Activated B cell treated with CpG ODN at 0.5 μM for 24 hours (primary cell): ENCODE measurements around the gene PSMF1. TPM values are rescaled to one million over a fixed set of nuclear protein-coding genes. Genes with fewer than 3 reads are reported as not detected.
A peak's percentile ranks its signal among the peaks of the same experiment; 100 is the strongest.

Source experiments
- ATAC-seq: fragments of 200-7000 bp; cut with Tn5 transposase; one replicate; pipeline ENCODE4 v1.10.0; 2021; ENCODE audit warnings: low read depth, mild to moderate bottlenecking, moderate library complexity
- CTCF ChIA-PET: fragments of 350-600 bp; sonication (Branson Sonifier 250); formaldehyde crosslinking; loops from one replicate; lab custom pipeline; 2021; ENCODE audit warnings: antibody characterized with exemption; lab: Charles Lee
- POLR2A ChIA-PET: fragments of 350-600 bp; sonication (Branson Sonifier 250); formaldehyde crosslinking; loops from one replicate; lab custom pipeline; 2021; ENCODE audit warnings: antibody characterized with exemption; lab: Charles Lee
- DNase-seq: peaks from one replicate; pipeline ENCODE4 v3.0.0; 2022
- H3K27ac Mint-ChIP-seq: one replicate; pipeline ENCODE4 v1.8.0; 2020; ENCODE audit warnings: mixed read lengths
- H3K27me3 Mint-ChIP-seq: one replicate; pipeline ENCODE4 v1.8.0; 2021; ENCODE audit warnings: mixed read lengths
- H3K36me3 Mint-ChIP-seq: one replicate; pipeline ENCODE4 v1.8.0; 2021; ENCODE audit warnings: low read depth, mixed read lengths
- H3K4me1 Mint-ChIP-seq: one replicate; pipeline ENCODE4 v1.8.0; 2021; ENCODE audit warnings: mixed read lengths
- H3K4me3 Mint-ChIP-seq: one replicate; pipeline ENCODE4 v1.8.0; 2020; ENCODE audit warnings: mild to moderate bottlenecking, mixed read lengths
- H3K9me3 Mint-ChIP-seq: one replicate; pipeline ENCODE4 v1.8.0; 2020; ENCODE audit warnings: mixed read lengths
- intact Hi-C: fragments of 100-400 bp; cut with micrococcal nuclease; formaldehyde crosslinking; loops from one replicate; pipeline ENCODE4 v1.15.1; 2024
- total RNA-seq: library from RNA; stranded (reverse); gene quantifications from 2 replicates; pipeline ENCODE4 v1.2.3, GENCODE V29; 2022
- TF ChIP-seq, protein P1 (sequence below): fragments of 200-600 bp; IDR thresholded peaks from one replicate; pipeline ENCODE4 v1.8.0; 2022; ENCODE audit warnings: antibody characterized with exemption, mild to moderate bottlenecking

PSMF1 gene
- total RNA-seq, 1 donor from 2014 or later = 130 TPM

DNA sequence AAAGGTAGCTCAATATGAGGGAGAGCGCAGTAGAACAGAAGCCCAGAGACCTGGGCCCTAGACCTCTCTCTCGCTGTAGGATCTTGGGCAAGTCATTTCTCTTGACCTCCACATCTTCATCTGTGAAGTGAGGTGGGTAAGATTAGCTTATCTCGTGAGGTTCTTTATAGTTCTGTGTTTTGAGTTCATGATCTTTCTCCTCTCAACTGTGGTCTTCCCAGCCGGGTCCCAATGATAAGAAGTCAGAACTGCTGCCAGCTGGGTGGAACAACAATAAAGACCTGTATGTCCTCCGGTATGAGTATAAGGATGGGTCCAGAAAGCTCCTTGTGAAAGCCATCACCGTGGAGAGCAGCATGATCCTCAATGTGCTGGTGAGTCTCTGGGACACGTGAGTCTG, 6.9 kb downstream of the PSMF1 start:
- ChIA-PET CTCF (interaction anchor here (2.2 kb wide), 1 partner anchor 16 kb away, joined by 8 read pairs; no protein-coding TSS in a partner anchor), POLR2A (no interaction called here)
- H3K9me3 Mint-ChIP-seq = no peaks in the 10 kb centered on the region
- H3K36me3 Mint-ChIP-seq = peaks cover 86% of the 10 kb centered on the region
- H3K4me1 Mint-ChIP-seq = peaks cover 35% of the 10 kb centered on the region
- intact Hi-C loops = no loop called here
- TF ChIP-seq, protein P1, sequence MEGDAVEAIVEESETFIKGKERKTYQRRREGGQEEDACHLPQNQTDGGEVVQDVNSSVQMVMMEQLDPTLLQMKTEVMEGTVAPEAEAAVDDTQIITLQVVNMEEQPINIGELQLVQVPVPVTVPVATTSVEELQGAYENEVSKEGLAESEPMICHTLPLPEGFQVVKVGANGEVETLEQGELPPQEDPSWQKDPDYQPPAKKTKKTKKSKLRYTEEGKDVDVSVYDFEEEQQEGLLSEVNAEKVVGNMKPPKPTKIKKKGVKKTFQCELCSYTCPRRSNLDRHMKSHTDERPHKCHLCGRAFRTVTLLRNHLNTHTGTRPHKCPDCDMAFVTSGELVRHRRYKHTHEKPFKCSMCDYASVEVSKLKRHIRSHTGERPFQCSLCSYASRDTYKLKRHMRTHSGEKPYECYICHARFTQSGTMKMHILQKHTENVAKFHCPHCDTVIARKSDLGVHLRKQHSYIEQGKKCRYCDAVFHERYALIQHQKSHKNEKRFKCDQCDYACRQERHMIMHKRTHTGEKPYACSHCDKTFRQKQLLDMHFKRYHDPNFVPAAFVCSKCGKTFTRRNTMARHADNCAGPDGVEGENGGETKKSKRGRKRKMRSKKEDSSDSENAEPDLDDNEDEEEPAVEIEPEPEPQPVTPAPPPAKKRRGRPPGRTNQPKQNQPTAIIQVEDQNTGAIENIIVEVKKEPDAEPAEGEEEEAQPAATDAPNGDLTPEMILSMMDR = no peak
- ATAC-seq (no peak), DNase-seq (no peak)
- no peak overlapping the region for H3K4me3 Mint-ChIP-seq
- no peaks in the 10 kb centered on the region for H3K27me3 Mint-ChIP-seq
- no peak overlapping the region for H3K27ac Mint-ChIP-seq

DNA sequence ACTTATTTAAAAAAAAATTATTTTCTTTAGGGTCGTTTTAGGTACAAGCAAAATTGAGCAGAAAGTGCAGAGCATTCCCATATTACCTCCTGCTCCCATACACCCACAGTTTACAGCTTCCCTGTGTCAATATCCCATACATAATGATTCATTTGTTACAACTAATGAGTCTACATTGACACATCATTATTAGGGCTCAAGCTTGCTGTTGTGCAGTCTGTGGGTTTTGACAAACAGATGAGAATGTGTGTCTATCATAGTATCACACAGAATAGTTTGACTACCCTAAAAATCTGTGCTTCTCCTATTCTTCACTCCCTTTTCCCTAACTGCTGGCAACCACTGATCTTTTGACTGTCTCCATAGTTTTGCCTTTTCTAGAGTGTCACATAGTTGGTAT, 9.4 kb downstream of the PSMF1 start:
- no peak overlapping the region for H3K27ac Mint-ChIP-seq
- intact Hi-C loops = no loop called here
- peaks cover 27% of the 10 kb centered on the region for H3K4me1 Mint-ChIP-seq
- H3K4me3 Mint-ChIP-seq = no peak overlapping the region
- peaks cover 92% of the 10 kb centered on the region for H3K36me3 Mint-ChIP-seq
- no peaks in the 10 kb centered on the region for H3K27me3 Mint-ChIP-seq
- ChIA-PET POLR2A (no interaction called here), CTCF (interaction anchor here (1.2 kb wide), 1 partner anchor 10 kb away, joined by 3 read pairs; the partner anchor contains the start of gene PSMF1)
- ATAC-seq = no peak
- no peak for DNase-seq
- H3K9me3 Mint-ChIP-seq = peaks cover 2% of the 10 kb centered on the region
- TF ChIP-seq, protein P1 = no peak

DNA sequence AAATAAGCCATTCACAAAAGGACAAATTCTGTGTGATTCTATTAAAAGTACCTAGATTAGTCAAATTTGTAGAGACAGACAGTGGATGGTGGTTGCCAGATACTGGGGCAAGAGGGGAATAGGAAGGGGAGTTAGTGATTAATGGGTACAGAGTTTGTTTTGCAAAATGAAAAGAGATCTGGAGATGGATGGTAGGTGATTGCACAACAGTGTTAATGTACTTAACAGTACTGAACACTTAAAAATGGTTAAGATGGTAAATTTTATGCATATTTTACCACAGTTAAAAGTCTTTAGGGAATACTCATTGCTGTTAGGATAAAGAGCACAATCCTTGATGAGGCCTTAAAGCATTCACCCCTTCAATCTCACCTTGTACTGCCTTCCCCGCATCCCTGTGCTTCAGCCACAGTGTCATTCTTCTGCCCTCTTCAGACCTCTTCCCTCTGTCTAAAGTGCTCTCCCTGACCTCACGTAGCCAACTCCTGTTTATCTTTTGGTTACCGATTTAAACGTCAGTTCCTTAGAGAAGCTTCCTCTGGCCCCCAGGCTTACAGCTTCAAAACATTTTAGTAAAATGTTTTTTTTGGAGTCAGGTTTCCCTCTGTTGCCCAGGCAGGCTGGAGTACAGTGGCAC, 11.8 kb downstream of the PSMF1 start:
- TF ChIP-seq, protein P1 = no peak
- ChIA-PET CTCF (no interaction called here), POLR2A (no interaction called here)
- H3K4me1 Mint-ChIP-seq = peaks cover 20% of the 10 kb centered on the region
- H3K27ac Mint-ChIP-seq = no peak overlapping the region
- peaks cover 4% of the 10 kb centered on the region for H3K9me3 Mint-ChIP-seq
- no peak for ATAC-seq
- no peaks in the 10 kb centered on the region for H3K27me3 Mint-ChIP-seq
- no peak overlapping the region for H3K4me3 Mint-ChIP-seq
- peaks cover 91% of the 10 kb centered on the region for H3K36me3 Mint-ChIP-seq
- DNase-seq = no peak
- intact Hi-C loops = no loop called here

DNA sequence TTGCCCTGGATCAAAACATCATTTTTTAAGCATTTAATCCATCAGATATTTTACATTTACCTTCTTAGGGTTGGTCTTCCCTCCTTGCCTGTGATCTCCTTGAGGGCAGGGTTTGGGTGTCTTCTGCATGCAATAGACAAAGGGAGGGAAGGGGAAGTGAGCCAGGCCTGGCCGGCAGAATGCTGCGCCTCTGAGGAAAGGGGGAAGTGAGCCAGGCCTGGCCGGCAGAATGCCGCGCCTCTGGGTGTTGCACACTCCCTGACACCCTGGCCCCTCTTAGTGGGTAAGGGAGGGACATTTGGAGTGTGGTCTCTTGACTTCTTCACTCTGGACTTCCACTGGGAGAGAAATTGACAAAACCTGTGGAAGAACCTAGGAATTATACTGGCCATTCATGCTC, 12.4 kb downstream of the PSMF1 start:
- Mint-ChIP-seq H3K4me3 (peak overlapping the region; percentile 4), H3K4me1 (peaks cover 20% of the 10 kb centered on the region), H3K9me3 (peaks cover 4% of the 10 kb centered on the region), H3K27me3 (no peaks in the 10 kb centered on the region), H3K27ac (peak overlapping the region; percentile 4), H3K36me3 (peaks cover 91% of the 10 kb centered on the region)
- TF ChIP-seq, protein P1 = no peak
- ATAC-seq = peak; percentile 91
- POLR2A ChIA-PET = no interaction called here
- DNase-seq = no peak
- intact Hi-C loops = no loop called here
- CTCF ChIA-PET = no interaction called here

DNA sequence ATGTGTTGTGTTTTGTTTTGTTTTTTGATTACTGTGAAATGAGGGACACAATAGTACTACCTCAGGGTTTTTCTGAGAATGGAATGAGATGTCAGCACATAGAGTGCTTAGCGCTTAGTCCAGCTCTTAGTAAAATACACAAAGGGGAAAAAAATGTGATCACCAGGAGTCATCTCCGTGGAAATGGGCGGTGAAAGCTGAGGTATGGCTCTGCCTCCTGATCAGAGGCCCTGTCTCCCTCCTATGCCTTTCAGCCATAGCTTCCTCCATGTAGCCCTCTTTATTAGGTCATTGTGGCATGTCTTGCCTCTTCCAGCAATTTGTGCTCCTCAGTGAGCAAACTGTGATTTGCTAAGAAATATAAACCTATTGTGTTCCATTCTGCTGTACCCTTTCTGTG, 13.0 kb downstream of the PSMF1 start:
- Mint-ChIP-seq H3K36me3 (peaks cover 91% of the 10 kb centered on the region), H3K4me3 (peak overlapping the region; percentile 4), H3K27me3 (no peaks in the 10 kb centered on the region), H3K27ac (peak overlapping the region; percentile 4), H3K4me1 (peaks cover 20% of the 10 kb centered on the region), H3K9me3 (peaks cover 4% of the 10 kb centered on the region)
- ChIA-PET POLR2A (no interaction called here), CTCF (no interaction called here)
- no peak for DNase-seq
- TF ChIP-seq, protein P1 = no peak
- ATAC-seq = no peak
- intact Hi-C loops = no loop called here
